GM10847 (cell line): ENCODE data around the gene ADTRP.

ENCODE experiments used
- POLR2A ChIP-seq: IDR thresholded peaks from 2 replicates; pipeline ENCODE4 v1.6.1; 2011; ENCODE audit not compliant: insufficient read length; ENCODE audit errors: extremely low read depth

Gene ADTRP, protein sequence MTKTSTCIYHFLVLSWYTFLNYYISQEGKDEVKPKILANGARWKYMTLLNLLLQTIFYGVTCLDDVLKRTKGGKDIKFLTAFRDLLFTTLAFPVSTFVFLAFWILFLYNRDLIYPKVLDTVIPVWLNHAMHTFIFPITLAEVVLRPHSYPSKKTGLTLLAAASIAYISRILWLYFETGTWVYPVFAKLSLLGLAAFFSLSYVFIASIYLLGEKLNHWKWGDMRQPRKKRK

DNA sequence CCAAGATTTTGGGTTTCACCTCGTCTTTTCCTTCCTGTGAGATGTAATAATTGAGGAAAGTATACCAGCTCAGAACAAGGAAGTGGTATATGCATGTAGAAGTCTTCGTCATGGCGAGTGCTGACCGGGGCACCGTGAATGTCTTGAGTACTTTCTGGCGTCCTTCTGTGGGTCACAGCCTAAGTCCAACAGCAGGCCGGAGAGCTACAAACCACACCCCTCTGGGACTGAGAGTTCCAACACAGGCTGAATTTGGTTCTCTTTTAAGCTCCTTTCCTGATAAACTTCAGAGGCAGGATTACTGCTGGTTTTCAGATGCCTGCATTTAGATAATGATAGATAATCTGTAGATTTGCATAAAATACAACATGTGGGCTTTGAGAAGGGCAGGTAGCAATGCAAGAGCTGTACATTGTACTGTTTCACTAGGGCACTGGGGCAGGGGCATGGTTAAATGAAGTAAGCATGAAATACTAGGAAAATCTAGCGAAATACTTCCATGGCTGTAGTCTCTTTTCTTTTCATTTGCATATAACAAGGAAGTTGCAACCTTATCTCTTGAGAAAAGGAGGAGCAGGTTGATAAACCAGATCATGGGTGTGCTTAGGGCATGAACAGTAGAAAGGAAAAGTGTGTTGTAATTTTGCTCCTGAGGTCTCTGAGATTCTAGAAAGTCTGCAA, at the start of gene ADTRP:
Gene ADTRP (minus strand): TSS at position 156 of the 681 bp plus-strand sequence. CDS start 44 bp downstream, at position 112.
- no peak for TF ChIP-seq POLR2A

DNA sequence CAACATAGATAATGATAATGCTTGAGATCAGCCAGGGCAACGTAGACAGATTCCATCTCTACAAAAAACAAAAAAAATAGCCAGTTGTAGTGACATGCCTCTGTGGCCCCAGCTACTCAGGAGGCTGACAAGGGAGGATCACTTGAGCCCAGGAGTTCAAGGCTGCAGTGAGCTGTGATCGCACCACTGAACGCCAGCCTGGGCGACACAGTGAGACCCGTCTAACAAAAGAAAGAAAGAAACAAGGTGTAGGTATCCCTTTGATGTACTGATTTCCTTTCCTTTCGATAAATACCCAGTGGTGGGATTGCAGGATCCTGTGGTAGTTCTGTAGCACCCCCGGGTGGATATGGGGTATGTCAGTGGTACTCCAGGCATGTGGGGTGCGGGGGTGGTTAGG, 48.2 kb upstream of the ADTRP start:
- TF ChIP-seq POLR2A, result no peak

DNA sequence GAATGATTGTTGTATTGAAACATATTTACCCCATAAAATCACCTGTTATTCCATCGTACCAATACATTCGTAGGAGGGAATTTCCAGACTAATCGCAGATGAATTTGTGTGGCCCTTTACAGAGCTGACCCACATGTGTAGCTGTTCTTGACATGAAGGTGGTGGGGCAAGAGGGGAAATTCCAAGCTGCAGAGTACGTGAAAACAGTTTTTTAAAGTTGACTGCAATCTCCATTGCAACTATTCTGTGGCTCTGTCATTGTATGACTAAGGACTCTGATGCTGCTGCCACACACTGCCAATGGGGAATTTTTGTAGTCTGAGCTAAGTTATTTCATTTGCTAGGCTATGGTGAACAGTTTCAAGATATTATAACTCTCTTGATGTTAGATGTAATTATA, 46.4 kb upstream of the ADTRP start:
- TF ChIP-seq POLR2A, result no peak

DNA sequence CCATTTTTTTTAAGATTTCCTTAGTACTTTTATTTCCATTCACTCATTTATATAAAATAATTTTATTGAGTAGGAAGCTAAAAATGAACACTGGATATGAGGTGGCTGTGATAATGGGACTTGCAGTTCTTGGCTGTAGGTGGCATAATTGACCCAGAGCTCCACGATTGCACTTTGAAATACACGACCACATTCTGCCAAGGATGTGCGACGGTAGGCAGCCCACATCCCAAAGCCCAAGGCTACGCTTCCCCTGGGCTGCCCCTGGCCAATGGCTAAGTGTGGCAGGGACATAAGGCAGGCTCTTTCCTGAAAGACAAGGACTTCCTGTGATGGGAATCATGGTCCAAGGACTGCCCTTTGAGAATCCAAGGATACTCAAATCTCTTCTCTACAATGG, 43.7 kb upstream of the ADTRP start:
- TF ChIP-seq POLR2A, result no peak

DNA sequence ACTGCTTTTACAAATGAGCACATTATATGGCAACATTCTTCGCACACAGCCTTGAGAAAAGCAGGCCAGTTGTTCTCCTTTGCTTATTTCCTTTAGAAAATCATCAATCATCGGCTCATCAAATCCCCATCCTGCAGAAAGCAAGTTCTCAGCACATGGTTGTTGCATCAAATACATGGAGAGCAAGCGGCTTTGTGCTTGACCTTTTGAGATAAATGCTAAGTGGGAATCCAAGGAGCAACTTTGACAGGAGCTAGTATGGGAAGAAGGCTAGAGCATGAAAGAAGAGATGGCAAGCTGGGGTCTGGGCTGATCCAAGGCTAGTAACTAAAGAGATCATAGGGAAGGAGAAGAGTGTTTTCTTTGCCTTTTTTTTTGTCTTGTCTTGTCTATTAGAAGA, 43.2 kb upstream of the ADTRP start:
- no peak for TF ChIP-seq POLR2A

DNA sequence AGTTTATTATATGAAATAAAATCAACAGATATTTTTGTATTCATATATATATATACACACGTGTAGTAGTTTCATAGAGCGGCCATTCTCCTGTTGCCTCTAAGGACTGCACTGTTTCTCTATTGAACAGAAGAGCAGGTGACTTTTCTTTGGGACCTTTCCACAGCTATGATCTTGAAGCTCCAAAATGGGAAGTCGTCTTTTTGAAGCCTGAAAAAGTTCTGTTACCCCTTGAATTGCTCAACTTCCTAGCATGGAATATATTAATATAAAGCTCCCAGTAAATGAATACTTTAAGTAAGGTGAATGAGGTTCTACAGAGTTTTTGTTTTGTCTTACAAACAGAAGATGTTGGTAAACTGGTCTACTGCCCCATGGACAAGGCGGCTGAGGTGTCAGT, 42.2 kb upstream of the ADTRP start:
- TF ChIP-seq POLR2A, result no peak

DNA sequence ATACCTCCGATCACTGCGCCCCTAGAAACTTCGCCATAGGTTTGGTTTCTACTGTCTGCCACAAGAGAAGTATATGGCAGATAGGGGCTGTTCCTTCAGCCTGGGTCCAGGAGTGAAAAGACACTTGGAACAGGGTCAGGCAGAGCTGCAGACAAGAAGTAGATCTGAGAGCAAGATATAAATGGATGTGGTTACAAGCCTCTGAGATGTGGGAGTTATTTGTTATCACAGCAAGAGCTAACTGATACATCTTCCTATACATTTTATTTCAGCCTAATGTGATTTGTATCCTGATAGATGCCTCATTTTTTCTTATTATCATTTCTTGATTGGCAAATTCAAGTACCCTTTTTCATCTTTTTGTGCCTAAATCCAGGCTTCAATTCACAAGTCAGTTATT, 40.9 kb upstream of the ADTRP start:
- no peak for TF ChIP-seq POLR2A

DNA sequence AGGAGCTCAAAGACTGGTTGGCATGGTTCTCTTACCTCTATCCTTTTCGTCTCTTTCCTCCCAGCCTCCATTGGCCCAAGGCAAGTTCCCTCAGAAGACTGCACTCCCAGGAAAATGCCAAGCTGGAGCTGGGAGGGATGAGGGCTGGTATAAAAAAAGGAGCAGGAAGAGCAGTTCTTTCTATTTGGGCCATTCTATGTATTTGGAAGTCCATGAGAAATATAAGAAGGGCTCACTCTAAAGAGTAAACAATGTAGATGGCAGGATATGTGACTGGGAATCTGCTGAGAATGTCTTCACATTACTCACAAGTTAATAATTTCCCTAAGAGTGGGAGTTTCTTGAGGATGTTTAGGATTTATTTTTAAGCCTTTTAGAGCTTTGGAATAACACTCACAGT, 36.6 kb upstream of the ADTRP start:
- TF ChIP-seq POLR2A, result no peak

DNA sequence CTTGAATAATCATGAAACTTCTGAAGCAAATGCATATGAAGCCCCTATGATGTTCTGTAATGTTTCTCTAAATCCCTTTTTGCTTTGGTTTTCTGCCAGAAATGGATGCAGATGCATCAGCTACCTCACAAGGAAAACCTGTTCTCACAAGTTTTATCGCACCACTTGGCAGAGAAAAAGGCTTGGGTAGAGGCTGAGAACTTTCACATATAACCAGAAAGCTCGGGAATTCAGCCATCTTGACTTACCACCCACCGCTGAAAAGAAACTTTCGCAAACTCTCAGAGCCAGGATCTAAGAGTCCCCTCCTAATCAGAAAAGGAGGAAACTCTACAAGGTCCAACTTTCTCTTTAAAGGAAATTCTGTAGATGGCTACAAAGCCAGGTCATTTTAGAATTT, 36.2 kb upstream of the ADTRP start:
- no peak for TF ChIP-seq POLR2A

DNA sequence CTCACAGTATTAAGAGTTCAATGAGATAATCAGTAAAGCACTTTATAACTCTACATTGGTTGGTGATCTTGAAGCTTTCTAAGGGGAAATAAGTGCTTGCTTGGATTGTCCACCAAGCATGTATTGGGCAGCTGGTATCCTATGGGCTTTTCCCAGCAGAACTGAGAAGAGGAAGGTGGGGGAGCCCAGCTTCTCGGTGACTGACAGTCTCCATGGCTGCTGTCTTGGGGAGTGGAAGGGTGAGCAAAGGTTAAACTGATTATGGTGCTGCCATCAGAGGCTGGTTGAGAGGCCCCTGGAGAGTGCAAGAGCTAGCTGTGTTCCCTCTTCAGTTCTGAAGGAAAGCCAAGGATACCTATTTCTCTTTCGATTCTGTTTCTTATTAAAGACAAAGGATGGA, 35.5 kb upstream of the ADTRP start:
- no peak for TF ChIP-seq POLR2A

DNA sequence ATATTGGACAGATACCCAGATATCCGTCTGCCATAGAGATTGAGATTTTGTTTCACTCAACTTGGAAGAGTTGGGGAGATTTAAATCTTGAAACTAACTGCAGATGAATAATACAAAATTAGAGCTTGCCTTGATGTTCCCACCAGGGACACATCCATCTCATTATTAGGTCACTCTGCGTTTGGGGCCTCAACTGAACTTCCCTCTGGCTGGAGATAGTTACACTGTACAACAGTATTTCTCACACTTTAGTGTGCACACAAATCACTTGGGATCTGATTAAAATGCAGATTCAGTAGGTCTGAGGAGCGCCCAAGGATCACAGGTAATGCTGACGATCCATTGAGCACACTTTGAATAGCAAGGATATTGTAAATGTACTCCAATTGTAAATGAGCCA, 35.0 kb upstream of the ADTRP start:
- TF ChIP-seq POLR2A, result no peak

DNA sequence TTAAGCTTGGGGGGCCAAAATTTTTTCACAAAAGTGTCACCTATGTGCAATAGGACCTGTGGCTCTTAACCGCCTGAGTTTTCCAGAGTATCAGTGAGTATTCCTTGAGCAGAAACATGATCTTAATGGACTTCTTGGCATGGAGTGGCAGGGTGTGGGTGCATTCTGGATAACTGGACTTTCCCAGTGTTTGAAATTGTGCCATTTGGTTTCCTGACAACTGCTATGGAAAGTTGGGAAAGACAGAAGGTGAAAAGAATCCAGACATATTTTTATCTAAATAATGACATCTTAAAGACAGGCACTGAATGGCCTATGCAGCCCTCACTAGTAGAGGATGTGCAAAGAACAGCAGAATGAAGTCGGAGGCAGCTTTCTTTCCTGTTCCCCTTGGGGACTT, 34.3 kb upstream of the ADTRP start:
- no peak for TF ChIP-seq POLR2A

DNA sequence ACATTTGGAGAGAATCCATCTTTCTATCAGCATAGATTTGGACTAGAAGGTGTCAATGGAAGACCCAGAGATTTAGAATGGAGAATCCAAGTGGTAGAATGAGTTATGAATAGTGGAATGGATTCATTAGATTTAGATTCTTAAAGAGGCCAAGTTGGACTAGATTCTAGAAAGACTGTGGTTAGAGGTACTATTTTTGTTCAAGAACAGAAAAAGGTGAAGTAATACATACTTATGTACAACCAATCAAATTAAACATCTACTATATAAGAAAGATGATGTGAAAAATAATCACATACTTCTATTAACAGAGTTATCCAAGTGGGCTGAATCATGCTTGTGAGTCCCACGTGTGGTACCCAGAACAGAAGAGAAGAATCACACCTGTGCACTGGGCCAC, 33.8 kb upstream of the ADTRP start:
- no peak for TF ChIP-seq POLR2A

DNA sequence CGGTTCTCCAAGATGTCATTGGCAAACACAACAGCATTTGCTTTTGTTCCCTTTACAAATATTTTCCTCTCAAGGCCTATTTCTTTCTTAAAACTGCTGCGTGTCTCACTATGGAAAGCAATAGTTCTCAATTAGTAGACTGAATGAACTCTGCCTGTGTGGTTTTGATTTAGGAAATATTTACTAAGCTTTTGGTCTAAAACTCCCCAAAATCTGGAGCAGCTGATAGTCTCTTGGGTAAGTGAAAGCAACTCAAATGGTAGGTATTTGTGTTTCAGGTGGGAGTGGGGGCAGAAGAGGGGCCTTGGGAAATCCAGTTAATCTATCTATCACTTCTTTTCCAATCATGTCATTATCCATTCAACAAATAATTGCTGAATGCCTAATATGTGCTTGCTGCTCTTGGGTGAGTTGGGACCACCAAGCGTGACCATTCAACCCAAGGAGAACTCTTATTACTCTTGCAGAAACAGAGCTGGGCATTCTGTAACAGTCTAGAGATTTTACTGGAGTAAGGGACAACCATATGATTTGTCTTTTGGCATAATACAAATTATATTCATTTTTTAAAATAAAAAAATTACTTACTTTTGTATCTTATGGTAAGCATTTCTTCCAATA, 33.2 kb upstream of the ADTRP start:
- no peak for TF ChIP-seq POLR2A

DNA sequence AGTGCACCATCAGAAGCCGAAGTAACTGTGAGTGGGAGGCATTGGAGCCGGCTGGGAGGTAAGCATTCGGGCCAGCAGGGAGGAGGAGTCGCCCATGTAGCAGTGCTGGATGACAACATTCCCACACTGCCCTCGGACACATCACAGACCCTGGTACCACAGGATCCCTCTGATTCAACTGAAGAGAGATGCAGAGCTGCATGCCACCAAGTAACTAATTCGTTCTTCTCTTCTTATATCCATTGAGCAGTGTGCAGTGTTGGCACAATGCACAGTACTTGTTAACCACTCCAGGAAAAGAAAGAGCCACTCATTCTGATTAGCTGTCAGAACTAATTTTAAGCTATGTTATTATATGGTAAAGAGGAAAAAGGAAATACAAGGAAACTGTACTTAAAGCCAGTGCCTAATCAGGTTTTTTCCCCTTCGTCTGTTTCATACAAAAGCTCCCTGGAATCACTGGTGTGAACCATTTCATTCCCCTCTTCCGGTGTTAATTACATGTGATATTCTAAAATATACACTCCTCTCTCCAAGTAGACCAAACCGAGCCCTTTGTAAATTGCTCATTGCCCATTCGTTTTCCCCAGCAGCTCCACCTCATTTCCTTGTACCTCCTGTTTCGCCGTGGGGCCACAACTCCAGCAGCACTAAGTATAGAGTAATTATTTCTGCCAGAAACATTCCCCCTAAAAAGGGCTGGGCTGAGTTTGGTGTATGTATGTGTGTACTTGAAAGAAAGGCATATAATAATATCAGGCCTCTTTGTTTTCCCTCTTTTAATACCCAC, 32.4 kb upstream of the ADTRP start:
- TF ChIP-seq POLR2A, result no peak

DNA sequence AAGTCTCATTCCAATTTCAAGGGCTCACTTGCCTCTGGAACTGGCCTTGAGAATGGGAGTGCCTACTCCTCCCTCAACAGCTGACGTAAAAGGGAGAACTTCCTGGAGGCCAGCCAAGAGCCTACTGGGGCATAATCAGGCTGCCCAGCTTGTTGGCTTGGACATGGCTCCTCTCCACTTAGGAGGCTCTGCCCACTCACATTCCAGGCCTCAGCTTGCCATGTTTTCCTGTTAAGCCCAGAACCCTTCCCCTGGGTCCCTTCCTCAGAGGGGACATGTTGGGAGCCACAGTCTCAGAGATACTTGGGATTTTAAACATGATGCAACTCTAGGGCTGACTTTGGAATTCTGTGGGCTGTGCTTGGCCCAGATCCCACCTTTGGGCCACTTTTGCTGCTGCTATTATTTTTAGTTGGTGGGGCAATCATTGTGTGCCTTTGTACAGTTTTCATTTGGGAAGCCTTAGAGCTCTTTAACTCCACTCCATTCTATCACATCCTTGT, 31.5 kb upstream of the ADTRP start:
- TF ChIP-seq POLR2A, result no peak
